CD4-positive, alpha-beta memory T cell (primary cell): Measurements from ENCODE around the gene GRK6. TPM values are rescaled to one million over a fixed set of nuclear protein-coding genes. Genes with fewer than 3 reads are reported as not detected.

Experiments
- CTCF ChIA-PET: fragments of 350-600 bp; sonication (Branson Sonifier 250); formaldehyde crosslinking; loops from one replicate; lab custom pipeline; 2021; ENCODE audit warnings: inconsistent platforms; ENCODE audit not compliant: partially characterized antibody; lab: Charles Lee
- POLR2A ChIA-PET: fragments of 350-600 bp; sonication (Branson Sonifier 250); formaldehyde crosslinking; loops from one replicate; lab custom pipeline; 2021; ENCODE audit not compliant: partially characterized antibody; lab: Charles Lee
- DNase-seq, 5 donors: peaks; one replicate each; pipeline versions ENCODE4 v3.0.0 to v3.0.0-alpha.2; 2020 to 2022; ENCODE audit warnings: mixed read lengths in 1 of 5
- H3K27ac ChIP-seq: one replicate; pipeline ENCODE4 v1.7.0; 2013; ENCODE audit warnings: low read depth, low read length
- H3K27me3 ChIP-seq: 2 replicates; pipeline ENCODE4 v1.7.0; 2013; ENCODE audit warnings: mild to moderate bottlenecking, low read length, moderate library complexity; ENCODE audit not compliant: insufficient read depth
- H3K36me3 ChIP-seq: 2 replicates; pipeline ENCODE4 v1.7.0; 2013; ENCODE audit warnings: mild to moderate bottlenecking, low read length, moderate library complexity; ENCODE audit not compliant: insufficient read depth
- H3K4me1 ChIP-seq: 2 replicates; pipeline ENCODE4 v1.7.0; 2013; ENCODE audit warnings: mild to moderate bottlenecking, low read length, moderate library complexity; ENCODE audit not compliant: insufficient read depth
- H3K4me3 ChIP-seq, 2 donors: one replicate each; pipeline ENCODE4 v1.7.0; 2013; ENCODE audit warnings: low read length in 2 of 2, mild to moderate bottlenecking in 1 of 2
- H3K9me3 ChIP-seq, 2 donors: one replicate each; pipeline ENCODE4 v1.7.0; 2013; ENCODE audit warnings: low read length in 2 of 2, control low read depth in 1 of 2; ENCODE audit not compliant: control insufficient read depth in 1 of 2
- H3K27ac Mint-ChIP-seq, 7 donors: one replicate each; pipeline ENCODE4 v1.8.0; 2020 to 2021; ENCODE audit warnings: mixed read lengths in 7 of 7, mild to moderate bottlenecking in 6 of 7, inconsistent platforms in 3 of 7, moderate library complexity in 3 of 7
- H3K27me3 Mint-ChIP-seq, 2 donors: one replicate each; pipeline ENCODE4 v1.8.0; 2020 to 2021; ENCODE audit warnings: mixed read lengths in 2 of 2
- H3K36me3 Mint-ChIP-seq, 2 donors: one replicate each; pipeline ENCODE4 v1.8.0; 2020 to 2021; ENCODE audit warnings: mixed read lengths in 2 of 2, inconsistent platforms in 1 of 2, mild to moderate bottlenecking in 1 of 2
- H3K4me1 Mint-ChIP-seq, 4 donors: one replicate each; pipeline ENCODE4 v1.8.0; 2020 to 2021; ENCODE audit warnings: mixed read lengths in 4 of 4, mild to moderate bottlenecking in 1 of 4
- H3K4me3 Mint-ChIP-seq, 8 donors: one replicate each; pipeline ENCODE4 v1.8.0; 2020 to 2021; ENCODE audit warnings: mixed read lengths in 8 of 8, mild to moderate bottlenecking in 7 of 8, moderate library complexity in 6 of 8, inconsistent platforms in 3 of 8
- H3K9me3 Mint-ChIP-seq, 8 donors: one replicate each; pipeline ENCODE4 v1.8.0; 2020 to 2021; ENCODE audit warnings: mixed read lengths in 8 of 8, mild to moderate bottlenecking in 5 of 8, inconsistent platforms in 3 of 8, moderate library complexity in 1 of 8
- intact Hi-C: fragments of 100-400 bp; cut with micrococcal nuclease; formaldehyde crosslinking; loops from one replicate; pipeline ENCODE4 v1.15.1; 2023
- polyA plus RNA-seq, 2 donors: library from polyadenylated mRNA; unstranded; fragments of 300-500 nt; fragmentation: Illumina TruSeq; gene quantifications; one replicate each; pipeline ENCODE4 v1.2.3, GENCODE V29; 2021
- total RNA-seq, 2 experiments: library from RNA; stranded (reverse); gene quantifications; one replicate each; pipeline ENCODE4 v1.2.3, GENCODE V29; 2021

GRK6 gene
- total and polyA plus RNA-seq, 4 experiments from 2014 or later: 72.4 to 203 (median 190) TPM

DNA sequence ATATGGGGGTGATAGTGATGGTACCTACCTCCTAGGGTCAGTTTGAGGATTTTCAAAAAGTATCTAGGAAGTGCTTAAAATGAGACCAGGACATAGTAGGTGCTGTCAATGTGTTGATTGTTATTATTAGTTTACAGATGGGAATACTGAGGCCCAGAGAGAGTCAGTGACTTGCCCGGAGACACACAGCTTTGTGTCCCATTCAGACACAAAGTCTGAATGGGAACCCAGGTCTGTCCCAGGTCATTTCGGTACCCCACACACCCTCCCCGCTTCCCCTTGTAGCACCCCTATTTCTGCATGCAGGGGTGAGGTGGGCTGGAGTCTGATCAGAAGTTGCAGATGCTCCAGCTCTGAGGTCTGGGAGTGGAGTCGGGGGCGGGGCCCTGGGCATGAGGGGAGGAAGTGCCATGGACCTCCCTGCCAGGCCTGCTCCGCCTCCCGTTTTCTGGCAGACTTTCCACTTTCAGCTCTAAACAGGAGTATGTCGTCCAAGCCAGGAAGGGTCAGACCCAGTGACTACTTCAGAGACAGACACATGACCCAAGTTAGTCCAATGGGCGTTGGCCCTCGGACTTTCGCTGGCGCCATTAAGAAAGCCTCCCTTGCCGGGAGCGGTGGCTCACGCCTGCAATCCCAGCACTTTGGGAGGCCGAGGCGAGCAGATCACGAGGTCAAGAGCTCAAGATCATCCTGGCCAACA lies 50.2 kb downstream of the GRK6 start:
- Mint-ChIP-seq H3K9me3 (no peaks in the 10 kb centered on the region), H3K27me3 (peaks cover 0 to 5% of the 10 kb centered on the region in 2 donors), H3K4me1 (peaks cover 2 to 33% (median 12%) of the 10 kb centered on the region in 4 donors), H3K27ac (no peak overlapping the region), H3K4me3 (peak overlapping the region in 2 of 8 donors; percentile 26 to 76), H3K36me3 (no peaks in the 10 kb centered on the region)
- DNase-seq: no peak
- intact Hi-C loops: no loop called here
- Histone ChIP-seq H3K27me3 (peaks cover 3% of the 10 kb centered on the region), H3K36me3 (no peaks in the 10 kb centered on the region), H3K4me3 (no peak overlapping the region), H3K27ac (no peak overlapping the region), H3K4me1 (peaks cover 5% of the 10 kb centered on the region), H3K9me3 (no peaks in the 10 kb centered on the region)
- ChIA-PET CTCF (interaction anchor here (0.9 to 1.7 kb wide), 5 partner anchors 21 to 167 kb away, joined by 3 to 6 read pairs (median 5); partner anchors contain the start of gene PDLIM7), POLR2A (interaction anchor here (0.7 to 1.5 kb wide), 2 partner anchors 12 to 21 kb away, joined by 3 read pairs; partner anchors contain the start of gene PDLIM7)

DNA sequence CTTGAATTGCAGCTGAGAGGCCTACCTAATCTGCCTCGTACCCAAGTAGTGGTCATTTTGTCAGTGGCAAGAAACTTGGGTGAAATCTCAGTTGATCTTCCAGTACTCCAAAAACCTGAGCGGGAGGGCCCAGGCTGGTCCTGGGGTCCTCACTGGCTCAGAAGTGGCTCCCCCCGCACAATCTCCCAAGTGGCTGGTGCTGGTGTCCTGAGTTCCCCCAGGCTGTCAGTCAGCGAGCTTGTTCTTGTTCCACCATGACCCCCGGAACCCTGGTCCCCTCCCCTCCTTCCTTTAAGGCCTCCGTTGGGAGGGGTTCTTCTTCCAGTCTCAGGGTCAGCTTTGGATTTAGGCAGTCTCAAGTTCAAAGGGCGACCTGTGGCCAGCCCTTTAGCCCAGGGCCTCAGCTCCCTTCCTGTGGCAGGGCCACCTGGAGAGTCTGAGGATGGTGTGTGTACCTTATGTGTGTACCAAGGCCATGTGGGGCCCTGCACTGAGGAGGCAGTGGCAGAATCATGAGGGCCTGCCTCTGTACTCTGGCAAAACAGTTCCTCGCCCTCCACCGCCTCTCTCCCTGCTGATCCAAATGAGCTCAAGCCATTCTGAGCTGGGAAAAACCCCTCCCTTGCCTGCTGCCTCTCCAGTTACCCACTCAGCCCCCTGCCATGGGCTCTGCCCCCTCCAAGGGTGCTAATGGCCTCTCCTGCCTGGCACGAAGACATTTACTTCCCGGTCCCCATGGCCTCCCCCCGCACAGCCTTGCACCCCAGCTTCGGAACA lies 51.4 kb downstream of the GRK6 start:
- Mint-ChIP-seq H3K27me3 (peaks cover 0 to 5% of the 10 kb centered on the region in 2 donors), H3K36me3 (no peaks in the 10 kb centered on the region), H3K9me3 (no peaks in the 10 kb centered on the region), H3K27ac (no peak overlapping the region), H3K4me1 (peaks cover 2 to 33% (median 8%) of the 10 kb centered on the region in 4 donors), H3K4me3 (no peak overlapping the region)
- Histone ChIP-seq H3K27me3 (no peaks in the 10 kb centered on the region), H3K4me1 (no peaks in the 10 kb centered on the region), H3K27ac (no peak overlapping the region), H3K9me3 (no peaks in the 10 kb centered on the region), H3K36me3 (no peaks in the 10 kb centered on the region), H3K4me3 (no peak overlapping the region)
- intact Hi-C loops: no loop called here
- no peak for DNase-seq
- POLR2A ChIA-PET: interaction anchor here (1.0 kb wide), 1 partner anchor 22 kb away, joined by 3 read pairs; no protein-coding TSS in a partner anchor
- CTCF ChIA-PET: interaction anchor here (0.8 to 1.7 kb wide), 6 partner anchors 15 to 87 kb away, joined by 3 to 5 read pairs (median 4); no protein-coding TSS in a partner anchor

DNA sequence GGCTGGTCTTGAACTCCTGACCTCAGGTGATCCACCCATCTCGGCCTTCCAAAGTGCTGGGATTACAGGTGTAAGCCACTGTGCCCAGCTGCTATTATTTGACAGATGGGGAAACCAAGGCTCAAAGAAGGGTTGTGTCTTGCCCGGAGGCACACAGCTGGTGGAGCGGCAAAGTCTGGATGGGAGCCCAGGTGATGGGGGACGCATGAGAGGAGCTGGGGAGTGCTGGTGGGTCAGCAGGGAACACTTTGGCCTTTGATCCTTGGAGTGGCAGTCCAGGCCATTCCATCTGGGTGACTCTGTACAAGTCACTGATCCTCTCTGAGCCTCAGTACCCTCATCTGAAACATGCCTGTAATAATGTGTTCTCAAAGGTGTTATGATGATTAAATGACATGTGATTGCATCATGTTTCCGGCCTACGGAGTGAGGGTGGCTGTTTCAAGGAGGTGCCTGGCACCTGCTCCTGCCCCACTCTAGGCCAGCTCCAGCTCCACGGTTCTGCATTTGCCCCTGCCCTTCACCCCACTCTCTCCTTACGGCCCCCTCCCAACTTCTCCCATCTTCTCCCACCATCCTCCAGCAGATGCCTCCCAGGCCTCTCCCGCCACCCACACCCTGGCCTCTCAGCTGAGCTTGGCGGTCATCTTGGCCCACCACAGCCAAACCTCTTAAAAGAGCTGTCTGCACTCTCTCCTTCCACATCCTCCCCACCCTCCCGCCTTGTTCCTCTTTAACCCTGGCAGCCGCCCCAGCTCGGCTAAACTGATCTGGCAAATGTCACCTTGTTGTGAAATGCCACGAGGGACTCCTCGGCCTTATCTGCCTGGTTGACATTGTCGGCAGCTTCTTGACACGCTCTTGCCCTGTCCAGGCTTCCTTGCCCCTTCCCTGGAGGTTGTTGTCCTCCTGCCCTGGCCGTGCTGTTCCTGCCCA lies 52.5 kb downstream of the GRK6 start:
- Mint-ChIP-seq H3K9me3 (no peaks in the 10 kb centered on the region), H3K4me3 (peak overlapping the region in 1 of 8 donors; percentile 5), H3K27me3 (peaks cover 0 to 3% of the 10 kb centered on the region in 2 donors), H3K36me3 (no peaks in the 10 kb centered on the region), H3K27ac (peak overlapping the region in 6 of 7 donors; percentile 24 to 77 (median 72)), H3K4me1 (peaks cover 2 to 32% (median 8%) of the 10 kb centered on the region in 4 donors)
- ChIA-PET CTCF (interaction anchor here (1.2 to 1.3 kb wide), 2 partner anchors 14 to 22 kb away, joined by 3 to 4 read pairs; no protein-coding TSS in a partner anchor), POLR2A (no interaction called here)
- Histone ChIP-seq H3K27me3 (no peaks in the 10 kb centered on the region), H3K4me1 (no peaks in the 10 kb centered on the region), H3K9me3 (no peaks in the 10 kb centered on the region), H3K4me3 (no peak overlapping the region), H3K36me3 (no peaks in the 10 kb centered on the region), H3K27ac (no peak overlapping the region)
- intact Hi-C loops: no loop called here
- no peak for DNase-seq

GRCh38 chr5:177479774-177480173 lies 53.3 kb downstream of the GRK6 start:
- Mint-ChIP-seq H3K4me1 (peaks cover 2 to 26% (median 9%) of the 10 kb centered on the region in 4 donors), H3K9me3 (no peaks in the 10 kb centered on the region), H3K36me3 (no peaks in the 10 kb centered on the region), H3K4me3 (no peak overlapping the region), H3K27ac (peak overlapping the region in 3 of 7 donors; percentile 42 to 86 (median 63)), H3K27me3 (no peaks in the 10 kb centered on the region)
- H3K27me3 ChIP-seq: no peaks in the 10 kb centered on the region
- POLR2A ChIA-PET: no interaction called here
- no peak for DNase-seq
- H3K9me3 ChIP-seq: no peaks in the 10 kb centered on the region
- no peak overlapping the region for H3K27ac ChIP-seq
- no peaks in the 10 kb centered on the region for H3K4me1 ChIP-seq
- intact Hi-C loops: no loop called here
- no peak overlapping the region for H3K4me3 ChIP-seq
- CTCF ChIA-PET: interaction anchor here (0.8 kb wide), 1 partner anchor 25 kb away, joined by 3 read pairs; no protein-coding TSS in a partner anchor
- H3K36me3 ChIP-seq: no peaks in the 10 kb centered on the region

DNA sequence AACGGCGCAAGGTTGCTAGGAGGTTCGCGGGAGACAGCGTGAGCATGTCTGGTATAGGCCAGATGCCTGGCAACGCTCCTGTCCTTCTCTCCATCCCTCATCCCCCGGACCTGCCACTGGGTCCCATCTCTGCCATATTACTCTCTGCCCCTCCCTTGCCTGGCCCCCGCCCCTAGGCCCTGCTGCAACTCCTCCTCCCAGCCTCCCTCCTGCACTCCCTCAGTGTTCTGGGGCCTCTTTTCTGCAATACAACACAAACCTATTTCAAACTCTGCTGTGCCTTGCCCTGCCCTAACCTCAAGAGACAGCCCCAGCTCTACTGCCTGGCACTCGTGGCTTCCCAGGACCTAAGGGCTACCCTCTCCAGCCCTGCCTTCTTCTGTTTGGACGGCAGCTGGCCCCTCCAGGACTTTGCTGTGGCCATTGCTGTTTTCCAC lies 55.9 kb downstream of the GRK6 start:
- Histone ChIP-seq H3K9me3 (no peaks in the 10 kb centered on the region), H3K27me3 (no peaks in the 10 kb centered on the region), H3K27ac (no peak overlapping the region), H3K4me1 (no peaks in the 10 kb centered on the region), H3K36me3 (no peaks in the 10 kb centered on the region), H3K4me3 (no peak overlapping the region)
- intact Hi-C loops: no loop called here
- ChIA-PET CTCF (no interaction called here), POLR2A (interaction anchor here (1.5 kb wide), 1 partner anchor 35 kb away, joined by 3 read pairs; no protein-coding TSS in a partner anchor)
- H3K27ac Mint-ChIP-seq: no peak overlapping the region
- H3K27me3 Mint-ChIP-seq: no peaks in the 10 kb centered on the region
- H3K4me3 Mint-ChIP-seq: no peak overlapping the region
- H3K4me1 Mint-ChIP-seq: peaks cover 2 to 13% (median 4%) of the 10 kb centered on the region in 4 donors
- H3K36me3 Mint-ChIP-seq: peaks cover 0 to 1% of the 10 kb centered on the region in 2 donors
- no peaks in the 10 kb centered on the region for H3K9me3 Mint-ChIP-seq
- DNase-seq: no peak

- CTCF ChIA-PET: no interaction called here
- POLR2A ChIA-PET: no interaction called here
- no peak overlapping the region for H3K27ac Mint-ChIP-seq
Observed at GRCh38 chr5:177483042-177483441, 56.6 kb downstream of the GRK6 start.

More at GRCh38 chr5:177483042-177483441, 56.6 kb downstream of the GRK6 start:
- no peak overlapping the region for H3K27ac ChIP-seq
- intact Hi-C loops: no loop called here
- H3K9me3 ChIP-seq: no peaks in the 10 kb centered on the region
- no peak for DNase-seq
- peaks cover 0 to 1% of the 10 kb centered on the region in 2 donors for H3K36me3 Mint-ChIP-seq
- no peaks in the 10 kb centered on the region for H3K27me3 Mint-ChIP-seq
- peaks cover 0 to 2% (median 0%) of the 10 kb centered on the region in 8 donors for H3K9me3 Mint-ChIP-seq
- no peak overlapping the region for H3K4me3 Mint-ChIP-seq
- H3K36me3 ChIP-seq: no peaks in the 10 kb centered on the region
- H3K27me3 ChIP-seq: no peaks in the 10 kb centered on the region
- peaks cover 2 to 13% (median 4%) of the 10 kb centered on the region in 4 donors for H3K4me1 Mint-ChIP-seq
- H3K4me1 ChIP-seq: no peaks in the 10 kb centered on the region
- H3K4me3 ChIP-seq: no peak overlapping the region
